Stimulated activated CD4-positive, alpha-beta T cell treated with anti-CD3 and anti-CD28 coated beads, Interleukin-4, amount 100 ng/mL, for 4 hours (primary cell): ENCODE measurements around the gene NEURL1B.
"Not testable (repeated sequence)": the region's sequence is repeated elsewhere in the genome, so short reads cannot be mapped to it uniquely, and the experiment has no call there.

ENCODE experiments used
- DNase-seq, 2 experiments: peaks; one replicate each; pipeline ENCODE4 v3.0.0-alpha.2; 2020

Gene NEURL1B

DNA sequence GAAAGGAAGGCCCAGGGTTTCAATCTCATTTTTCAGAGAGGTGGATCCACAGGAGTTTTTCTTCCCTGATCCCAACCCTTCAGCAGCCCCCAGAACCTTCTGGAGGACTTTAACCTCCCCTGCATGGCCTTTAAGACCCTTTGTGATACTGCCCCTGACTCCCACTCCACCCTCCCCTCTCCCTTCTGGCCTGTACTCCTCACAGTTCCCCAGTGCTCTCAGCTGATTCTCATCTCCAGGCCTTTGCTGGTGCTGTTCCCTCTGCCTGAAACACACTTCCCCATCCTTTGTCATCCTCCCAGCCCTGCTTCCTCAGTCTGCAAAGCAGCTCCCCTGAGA is 18.5 kb downstream of the NEURL1B start:
- no peak for DNase-seq

DNA sequence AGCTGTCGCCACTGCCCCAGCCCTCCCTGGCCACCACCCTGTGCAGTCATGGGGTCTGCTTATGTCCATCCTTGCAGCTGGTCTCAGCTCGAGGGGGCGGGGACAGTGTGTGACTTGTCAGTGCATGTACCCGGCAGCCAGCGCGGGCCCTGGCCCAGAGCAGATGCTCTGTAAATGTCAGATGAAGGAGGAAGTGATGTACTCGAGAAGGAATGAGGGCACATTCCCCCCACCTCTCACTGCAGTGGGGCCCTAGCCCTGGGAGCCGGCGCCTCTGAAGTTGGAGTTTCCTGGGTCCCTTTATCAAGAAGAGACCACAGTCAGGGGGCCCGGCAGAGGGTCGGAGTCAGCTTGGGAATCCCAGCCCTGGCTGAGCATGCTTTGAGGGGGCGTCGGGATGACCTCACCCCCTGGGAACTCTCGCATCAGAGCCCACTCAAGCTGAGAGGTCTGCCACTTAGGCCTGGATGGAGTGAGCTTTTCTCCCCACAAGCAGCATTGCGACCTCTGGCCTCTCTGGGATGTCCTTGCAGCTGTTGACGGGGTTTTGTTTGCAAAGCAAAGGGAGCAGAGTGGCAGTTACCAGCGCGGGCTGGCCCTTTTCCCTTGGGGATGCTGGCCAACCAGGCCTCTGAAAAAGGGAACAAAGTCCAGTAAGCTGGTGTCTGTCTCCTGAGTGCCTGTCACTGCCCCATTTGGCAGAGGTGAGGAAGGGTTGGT is 19.0 kb downstream of the NEURL1B start:
- DNase-seq, result no peak

DNA sequence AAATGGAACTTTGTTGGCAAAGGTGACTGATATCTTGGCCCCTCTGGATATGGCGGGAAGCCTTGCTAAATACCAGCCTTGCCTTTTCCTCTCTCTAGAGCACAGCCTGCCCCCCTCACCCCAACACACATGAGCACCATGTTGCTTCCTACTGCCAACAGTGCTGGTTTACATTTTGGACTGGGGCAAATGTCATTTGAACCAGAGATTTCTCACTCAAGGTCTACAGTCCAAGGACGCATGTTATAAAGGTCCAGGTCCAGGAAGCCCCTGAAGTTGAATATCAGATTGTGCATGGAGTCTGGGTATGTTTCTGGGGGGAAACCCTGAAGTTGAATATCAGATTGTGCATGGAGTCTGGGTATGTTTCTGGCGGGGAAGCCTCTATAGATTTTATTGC is 19.9 kb downstream of the NEURL1B start:
- DNase-seq, result no peak

GRCh38 chr5:172661526-172661925 is 20.5 kb downstream of the NEURL1B start:
- DNase-seq, result no peak

DNA sequence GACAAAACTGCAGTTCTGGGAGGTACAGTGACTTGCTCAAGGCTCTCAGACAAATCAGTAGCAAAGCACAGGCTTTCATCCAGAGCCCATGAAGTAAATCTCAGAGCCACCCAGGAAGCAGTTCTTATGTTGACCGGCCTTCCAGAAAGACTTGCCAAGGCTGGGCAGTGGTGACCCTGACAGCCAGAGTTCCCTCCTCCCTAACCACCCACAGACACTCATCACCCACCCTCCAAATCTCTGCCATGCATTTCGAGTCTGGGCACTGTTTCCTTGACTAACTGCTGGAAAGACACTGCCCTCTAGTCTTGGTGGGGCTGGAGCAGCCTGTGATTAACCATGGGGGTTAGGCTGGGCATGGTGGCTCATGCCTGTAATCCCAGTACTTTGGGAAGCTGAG is 21.5 kb downstream of the NEURL1B start:
- DNase-seq, result no peak

DNA sequence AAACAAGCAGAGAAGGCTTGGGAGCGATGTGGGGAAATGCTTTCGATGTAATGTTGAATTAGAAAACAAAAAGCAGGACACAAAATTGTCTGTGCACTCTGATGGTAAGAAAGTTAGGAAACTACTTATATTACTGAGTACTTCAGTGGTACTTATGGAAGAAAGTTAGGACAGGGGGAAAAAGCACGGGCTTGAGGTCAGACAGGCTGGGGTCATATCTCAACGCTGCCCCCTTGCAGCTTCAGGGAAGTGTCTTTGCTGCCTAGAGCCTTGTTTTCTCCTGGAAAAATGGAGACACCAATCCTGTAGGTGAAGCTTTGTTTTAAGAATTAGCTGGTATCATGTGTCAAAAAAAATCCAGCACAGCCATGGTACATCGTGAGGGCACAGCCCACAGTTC is 23.0 kb downstream of the NEURL1B start:
- no peak for DNase-seq

DNA sequence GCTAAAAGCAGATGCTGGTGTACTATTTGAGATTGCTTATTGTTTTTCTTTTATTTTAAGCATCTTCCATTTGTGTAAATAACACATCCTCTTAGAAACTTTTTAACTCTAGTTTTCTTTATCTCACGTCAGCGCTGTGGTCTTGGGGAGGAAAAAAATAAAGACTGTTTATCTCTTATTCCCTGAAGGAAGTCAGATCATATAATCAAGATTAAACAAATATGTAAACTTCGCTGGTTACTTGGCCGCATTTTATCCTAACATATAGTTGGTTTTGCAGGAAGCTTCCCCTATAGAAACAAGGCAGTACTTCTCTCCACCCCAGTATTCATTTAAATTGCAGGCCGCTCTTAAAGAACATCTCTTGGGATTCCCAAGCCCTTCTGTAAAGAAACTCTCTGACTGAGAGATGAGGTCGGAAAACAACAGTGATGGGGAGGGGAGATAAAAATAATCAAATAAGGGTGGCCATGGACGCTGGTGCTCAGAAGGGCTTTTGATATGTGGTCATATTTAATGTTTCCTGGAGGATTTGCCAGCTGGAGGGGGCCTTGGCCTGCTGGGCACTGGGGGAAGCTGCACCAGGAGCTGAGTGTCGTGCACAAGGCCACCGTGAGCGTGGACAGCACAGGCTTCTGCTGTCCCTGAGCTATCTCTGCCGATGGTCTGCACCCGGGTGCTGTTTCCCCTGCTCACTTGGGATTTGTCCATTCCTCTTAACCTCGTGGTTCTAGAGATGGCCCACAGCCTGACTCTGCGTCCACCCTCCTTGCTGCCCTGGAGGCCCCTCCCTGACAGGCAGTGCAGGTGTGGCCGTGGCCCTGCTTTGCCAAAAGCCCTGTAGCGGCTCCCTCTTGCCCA is 23.8 kb downstream of the NEURL1B start:
- no peak for DNase-seq

DNA sequence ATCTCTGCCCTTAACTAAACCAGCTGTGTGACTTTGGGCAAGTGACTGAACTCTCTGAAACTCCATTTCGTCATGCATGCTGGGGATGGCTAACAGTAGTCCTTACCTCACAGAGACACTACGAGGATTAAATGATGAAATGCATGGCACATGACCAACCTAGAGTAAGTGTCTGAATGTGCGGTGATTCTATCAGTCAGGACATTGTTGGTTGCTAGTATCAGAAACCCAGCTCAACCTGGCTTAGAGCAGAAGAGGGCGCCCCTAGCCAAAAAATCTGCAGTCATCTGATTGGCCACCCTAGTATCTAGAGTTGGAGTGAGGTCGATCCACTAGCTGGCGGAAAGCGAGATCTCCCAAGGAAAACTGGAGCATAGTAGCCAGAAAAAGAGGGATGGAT is 25.2 kb downstream of the NEURL1B start:
- DNase-seq, result no peak

DNA sequence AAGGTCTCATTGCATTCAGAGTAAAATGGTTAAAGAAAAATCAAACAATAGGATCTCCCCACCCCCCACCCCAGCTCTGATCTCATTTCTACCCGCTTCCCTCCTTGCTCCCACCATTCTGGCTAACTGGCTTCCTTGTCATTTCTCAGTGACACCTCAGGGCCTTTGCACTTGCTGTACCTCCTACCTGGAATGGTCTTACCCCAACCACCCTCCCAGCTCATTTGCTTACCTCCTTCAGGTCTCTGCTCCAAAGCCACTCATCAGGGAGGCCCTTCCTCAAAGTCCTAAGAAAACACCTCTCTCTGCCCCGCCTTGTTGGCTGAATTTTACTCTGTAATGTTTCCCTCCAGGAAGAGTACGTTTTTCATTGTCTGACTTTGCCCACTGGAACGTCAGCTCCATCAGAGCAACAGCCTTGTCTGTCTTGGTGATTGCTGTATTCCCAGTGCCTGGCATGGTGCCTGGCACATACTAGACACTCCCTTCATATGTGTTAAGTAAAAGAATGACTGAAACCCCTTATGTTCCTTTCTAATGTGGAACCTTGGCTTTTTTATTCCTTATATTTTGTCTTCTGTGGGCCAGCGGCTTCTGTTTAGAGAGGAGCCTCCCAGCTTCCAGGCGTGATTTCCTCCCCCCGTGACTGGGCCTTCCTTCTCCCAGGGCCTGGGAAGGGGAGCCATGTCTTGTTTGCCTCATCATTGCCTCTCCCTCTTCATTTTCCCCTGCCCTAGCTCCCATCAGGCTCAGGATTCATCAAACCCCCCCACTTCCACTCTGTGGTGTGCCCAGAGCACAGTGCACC is 26.9 kb downstream of the NEURL1B start:
- DNase-seq, result no peak

DNA sequence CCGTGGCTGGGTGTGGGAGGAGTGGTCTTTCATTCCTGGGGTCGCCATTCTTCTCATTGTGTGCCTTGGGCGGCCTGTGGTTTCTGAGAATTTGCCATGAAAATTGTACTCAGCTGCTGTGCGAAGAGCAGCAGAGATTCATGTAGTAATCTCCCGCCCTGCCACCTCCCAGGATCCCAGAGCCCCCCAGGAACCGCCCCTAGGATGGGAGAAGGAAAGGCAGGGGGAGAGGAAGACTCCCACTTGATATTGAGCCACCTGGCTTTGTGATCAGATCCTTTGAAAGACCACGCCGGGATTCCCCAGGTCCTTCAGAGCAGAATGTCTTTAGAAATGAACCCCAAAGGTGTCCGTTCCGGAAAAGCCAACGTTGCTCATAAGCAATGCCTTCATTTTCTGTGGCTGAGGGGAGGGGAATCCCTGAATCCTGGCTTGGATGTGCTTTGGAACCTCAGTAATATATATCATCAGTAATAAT is 27.6 kb downstream of the NEURL1B start:
- no peak for DNase-seq

DNA sequence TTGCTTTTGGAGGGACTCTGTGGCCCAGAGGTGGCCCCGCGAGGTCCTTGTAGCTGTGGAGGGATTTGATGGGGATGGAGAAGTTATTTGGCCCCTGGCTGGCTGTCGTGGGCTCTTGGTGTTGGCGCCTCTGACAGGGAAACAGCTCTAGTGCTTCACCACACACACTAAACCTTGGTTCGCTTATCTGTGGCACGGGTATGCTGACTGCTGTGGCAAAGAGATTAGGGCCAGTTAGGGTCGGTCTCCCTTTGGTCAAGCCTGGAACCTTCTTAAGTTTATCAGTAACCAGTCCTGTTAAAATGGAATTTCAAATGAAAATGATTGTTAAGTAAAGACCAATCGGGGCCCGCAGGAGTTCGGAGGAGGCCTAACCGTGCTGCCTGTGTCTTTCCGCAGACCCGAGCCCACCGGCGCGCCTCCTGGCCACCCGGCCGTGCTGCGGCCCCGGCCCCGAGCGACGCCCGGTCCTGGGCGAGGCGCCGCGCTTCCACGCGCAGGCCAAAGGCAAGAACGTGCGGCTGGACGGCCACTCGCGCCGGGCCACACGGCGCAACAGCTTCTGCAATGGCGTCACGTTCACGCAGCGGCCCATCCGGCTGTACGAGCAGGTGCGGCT is 28.4 kb downstream of the NEURL1B start:
- no peak for DNase-seq

DNA sequence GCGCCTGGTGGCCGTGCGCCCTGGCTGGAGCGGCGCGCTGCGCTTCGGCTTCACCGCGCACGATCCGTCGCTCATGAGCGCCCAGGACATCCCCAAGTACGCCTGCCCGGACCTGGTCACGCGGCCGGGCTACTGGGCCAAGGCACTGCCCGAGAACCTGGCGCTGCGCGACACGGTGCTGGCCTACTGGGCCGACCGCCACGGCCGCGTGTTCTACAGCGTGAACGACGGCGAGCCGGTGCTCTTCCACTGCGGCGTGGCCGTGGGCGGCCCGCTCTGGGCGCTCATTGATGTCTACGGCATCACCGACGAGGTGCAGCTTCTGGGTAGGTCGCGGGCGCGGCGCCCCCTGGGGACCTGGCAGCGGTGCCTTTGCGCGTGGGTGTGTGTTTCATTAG is 28.9 kb downstream of the NEURL1B start:
- DNase-seq, result no peak

GRCh38 chr5:172670444-172670843 is 29.4 kb downstream of the NEURL1B start:
- no peak for DNase-seq

GRCh38 chr5:172671091-172671490 is 30.0 kb downstream of the NEURL1B start:
- DNase-seq, result no peak

DNA sequence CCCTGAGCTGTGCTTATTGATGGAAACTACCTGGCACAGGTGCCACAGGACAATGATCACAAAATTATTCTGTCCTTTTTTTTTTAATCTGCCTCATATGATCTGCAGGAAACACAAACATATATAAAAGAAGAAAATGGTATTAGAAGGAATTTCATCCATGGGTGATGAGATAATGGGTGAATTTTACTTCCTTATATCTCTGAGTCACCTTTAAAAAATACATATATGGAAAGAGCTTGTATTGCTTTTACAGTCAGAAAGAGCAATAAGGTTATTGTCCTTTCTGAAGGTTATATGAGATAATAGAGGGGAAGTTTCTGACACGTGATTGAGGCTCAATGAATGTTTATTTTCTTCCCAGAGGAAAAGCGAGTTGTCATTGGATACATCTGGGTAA is 31.6 kb downstream of the NEURL1B start:
- DNase-seq, result no peak

DNA sequence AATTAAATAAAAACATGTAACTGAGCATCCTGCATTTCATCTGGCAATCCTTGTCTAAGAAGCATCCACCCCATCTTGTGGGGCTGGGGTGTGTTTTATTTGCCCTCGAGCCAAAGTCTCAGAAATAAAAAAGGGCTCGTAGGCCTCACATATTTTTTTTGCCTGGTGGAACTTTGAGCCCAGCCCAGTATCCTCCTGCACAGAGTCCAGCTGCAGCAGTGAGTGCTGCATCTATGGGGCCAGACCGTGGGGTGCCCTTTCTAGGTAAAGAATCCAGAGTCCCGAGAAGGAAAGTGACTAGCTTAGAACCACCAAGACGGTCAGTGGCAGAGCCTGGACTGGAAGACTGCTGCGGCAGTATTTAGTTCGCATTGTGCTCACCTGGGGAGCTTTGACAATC is 33.1 kb downstream of the NEURL1B start:
- DNase-seq, result no peak

- no peak for DNase-seq
These were observed 35.9 kb downstream of the NEURL1B start for GRCh38 chr5:172676914-172677475.

DNA sequence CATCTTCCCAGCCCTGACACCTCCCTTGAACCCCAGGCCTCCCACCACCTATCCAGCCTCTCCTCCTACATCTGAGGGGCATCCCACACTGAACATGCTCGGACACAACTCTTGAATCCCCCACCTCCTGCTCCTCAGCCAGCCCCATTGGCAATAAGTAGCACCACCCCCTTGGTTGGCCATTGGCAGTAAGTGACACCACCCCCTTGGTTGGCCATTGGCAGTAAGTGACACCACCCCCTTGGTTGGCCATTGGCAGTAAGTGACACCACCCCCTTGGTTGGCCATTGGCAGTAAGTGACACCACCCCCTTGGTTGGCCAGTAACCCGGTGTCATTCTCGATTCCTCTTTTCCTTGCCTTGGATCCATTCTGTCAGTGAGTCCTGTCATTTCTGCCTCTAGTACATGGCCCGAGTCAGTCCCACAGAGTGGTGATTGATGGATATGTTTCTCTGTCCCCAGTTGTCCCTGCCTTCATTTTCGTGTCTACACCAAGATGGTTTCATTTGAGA is 37.4 kb downstream of the NEURL1B start:
- not testable (repeated sequence) for DNase-seq

GRCh38 chr5:172678902-172679301 is 37.8 kb downstream of the NEURL1B start:
- DNase-seq, result no peak

DNA sequence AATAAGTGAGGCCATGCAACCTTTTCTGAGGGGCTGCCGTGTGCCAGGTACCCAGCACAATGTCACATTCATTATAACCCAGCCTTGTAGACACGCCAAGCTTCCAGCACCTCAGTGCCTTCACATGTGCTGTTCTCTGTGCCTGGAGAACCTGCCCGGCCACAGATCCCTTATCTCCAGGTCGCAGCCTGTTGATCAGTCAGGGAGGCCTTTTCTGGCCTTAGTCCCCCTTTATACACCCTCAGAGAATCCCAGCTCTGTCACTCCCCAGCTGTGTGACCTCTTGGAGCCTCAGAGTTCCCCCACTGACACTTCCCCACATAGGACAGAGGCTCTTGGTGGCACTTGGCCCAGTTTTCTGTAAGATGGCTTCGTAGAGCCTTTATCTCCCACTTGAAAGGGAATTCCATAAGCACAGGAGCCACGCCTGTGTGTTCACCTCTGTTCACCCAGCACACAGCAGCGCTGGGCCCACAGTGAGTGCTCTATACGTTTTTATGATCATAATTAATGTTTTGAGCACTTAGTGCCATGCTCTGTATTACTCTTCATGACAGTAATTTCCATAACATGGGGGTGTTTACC is 38.7 kb downstream of the NEURL1B start:
- no peak for DNase-seq

- no peak for DNase-seq
These were observed 39.9 kb downstream of the NEURL1B start for GRCh38 chr5:172680921-172681320.

- no peak for DNase-seq
These were observed 40.4 kb downstream of the NEURL1B start for GRCh38 chr5:172681421-172681820.
